ENCODE results near the gene YPEL1. TPM values are rescaled to one million over a fixed set of nuclear protein-coding genes. Genes with fewer than 3 reads are reported as not detected.
A peak's percentile ranks its signal among the peaks of the same experiment; 100 is the strongest.

The YPEL1 gene
- total RNA-seq, 2 experiments from 2014 or later, result 0.99 to 1.2 TPM

DNA sequence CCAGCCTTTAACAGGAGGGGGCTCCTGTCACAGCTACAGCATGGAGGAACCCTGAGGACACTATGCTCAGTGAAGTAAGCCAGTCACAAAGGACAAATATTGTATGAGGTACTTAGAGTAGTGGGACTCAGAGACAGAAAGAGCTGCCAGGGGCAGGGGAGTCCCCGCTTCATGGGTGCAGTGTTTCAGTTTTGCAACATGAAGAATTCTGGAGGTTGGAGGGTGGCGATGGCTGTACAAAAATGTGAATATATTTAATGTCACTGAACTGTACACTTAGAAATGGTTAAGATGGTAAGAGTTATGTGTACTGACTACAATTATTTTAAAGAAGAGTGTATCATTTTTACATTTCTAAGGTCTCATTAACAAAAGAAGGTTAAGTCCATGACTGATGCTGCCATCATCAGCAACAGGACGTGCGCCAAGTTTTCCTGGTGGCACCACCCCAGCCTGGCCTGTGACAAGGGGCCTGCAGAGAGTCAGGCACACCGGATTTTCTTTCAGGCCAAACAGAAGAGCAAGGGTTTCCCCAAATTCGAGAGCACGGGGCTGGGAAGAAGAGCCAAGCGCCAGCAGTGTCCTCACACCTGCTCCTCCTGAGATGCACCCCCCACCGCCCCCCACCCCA, 22.1 kb downstream of the YPEL1 start:
- no peaks in the 10 kb centered on the region for H3K9me3 Mint-ChIP-seq
- TF ChIP-seq, protein P1, sequence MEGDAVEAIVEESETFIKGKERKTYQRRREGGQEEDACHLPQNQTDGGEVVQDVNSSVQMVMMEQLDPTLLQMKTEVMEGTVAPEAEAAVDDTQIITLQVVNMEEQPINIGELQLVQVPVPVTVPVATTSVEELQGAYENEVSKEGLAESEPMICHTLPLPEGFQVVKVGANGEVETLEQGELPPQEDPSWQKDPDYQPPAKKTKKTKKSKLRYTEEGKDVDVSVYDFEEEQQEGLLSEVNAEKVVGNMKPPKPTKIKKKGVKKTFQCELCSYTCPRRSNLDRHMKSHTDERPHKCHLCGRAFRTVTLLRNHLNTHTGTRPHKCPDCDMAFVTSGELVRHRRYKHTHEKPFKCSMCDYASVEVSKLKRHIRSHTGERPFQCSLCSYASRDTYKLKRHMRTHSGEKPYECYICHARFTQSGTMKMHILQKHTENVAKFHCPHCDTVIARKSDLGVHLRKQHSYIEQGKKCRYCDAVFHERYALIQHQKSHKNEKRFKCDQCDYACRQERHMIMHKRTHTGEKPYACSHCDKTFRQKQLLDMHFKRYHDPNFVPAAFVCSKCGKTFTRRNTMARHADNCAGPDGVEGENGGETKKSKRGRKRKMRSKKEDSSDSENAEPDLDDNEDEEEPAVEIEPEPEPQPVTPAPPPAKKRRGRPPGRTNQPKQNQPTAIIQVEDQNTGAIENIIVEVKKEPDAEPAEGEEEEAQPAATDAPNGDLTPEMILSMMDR (IDR thresholded peaks at IDR 0.05), result peak; percentile 59
- H3K4me1 Mint-ChIP-seq (ENCODE audit: low read depth), result peaks cover 7% of the 10 kb centered on the region
- ATAC-seq, result peak; percentile 75
- intact Hi-C loops (cut with micrococcal nuclease), result loop anchor here (2.0 to 5.0 kb wide), 2 partner anchors 224 to 239 kb away; partner anchors contain the start of gene PPM1F
- no peak for DNase-seq
- ChIA-PET CTCF (interaction anchor here (0.5 to 2.3 kb wide), 13 partner anchors 13 to 239 kb away, joined by 3 to 8 read pairs (median 3); partner anchors contain the start of gene PPM1F), POLR2A (no interaction called here)
- no peak overlapping the region for H3K27ac Mint-ChIP-seq
- H3K4me3 Mint-ChIP-seq, result no peak overlapping the region
- H3K36me3 Mint-ChIP-seq (ENCODE audit: low read depth), result no peaks in the 10 kb centered on the region
- no peaks in the 10 kb centered on the region for H3K27me3 Mint-ChIP-seq

DNA sequence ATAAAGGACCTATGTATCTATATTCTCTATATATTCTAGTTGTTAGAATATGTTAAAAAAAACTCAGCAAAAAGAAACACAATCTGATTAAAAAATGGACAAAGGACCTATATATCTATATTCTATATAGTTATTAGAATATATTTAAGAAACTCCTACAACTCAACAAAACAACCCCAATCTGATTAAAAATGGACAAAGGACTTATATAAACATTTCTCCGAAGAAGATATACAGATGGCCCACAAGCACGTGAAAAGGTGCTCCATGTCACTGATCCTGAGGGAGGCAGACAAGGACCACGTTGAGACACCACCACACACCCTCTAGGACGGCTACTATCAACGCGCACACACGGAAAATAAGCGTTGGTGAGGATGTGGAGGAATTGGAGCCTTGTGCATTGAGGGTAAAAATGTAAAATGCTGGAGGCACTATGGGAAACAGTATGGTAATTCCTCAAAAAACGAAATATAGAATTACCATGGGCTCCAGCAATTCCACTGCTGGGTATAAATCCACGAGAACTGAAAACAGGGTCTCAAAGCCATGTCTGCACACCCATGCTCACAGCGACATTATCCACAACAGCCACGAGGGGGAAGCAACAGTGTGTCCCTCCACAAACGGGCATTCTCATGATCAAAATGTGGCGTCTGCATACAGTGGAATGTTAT, 22.7 kb downstream of the YPEL1 start:
- Mint-ChIP-seq H3K27ac (no peak overlapping the region), H3K27me3 (no peaks in the 10 kb centered on the region), H3K4me1 (ENCODE audit: low read depth) (peaks cover 7% of the 10 kb centered on the region), H3K9me3 (no peaks in the 10 kb centered on the region), H3K4me3 (no peak overlapping the region), H3K36me3 (ENCODE audit: low read depth) (no peaks in the 10 kb centered on the region)
- peak; percentile 76 for DNase-seq
- POLR2A ChIA-PET, result no interaction called here
- TF ChIP-seq, protein P1 (IDR thresholded peaks at IDR 0.05), result peak; percentile 92
- intact Hi-C loops (cut with micrococcal nuclease), result loop anchor here (2.0 to 5.0 kb wide), 2 partner anchors 224 to 240 kb away; partner anchors contain the start of gene PPM1F
- ATAC-seq, result peak; percentile 94
- CTCF ChIA-PET, result interaction anchor here (0.7 to 2.3 kb wide), 9 partner anchors 14 to 240 kb away, joined by 3 to 8 read pairs (median 3); partner anchors contain the start of gene PPM1F

DNA sequence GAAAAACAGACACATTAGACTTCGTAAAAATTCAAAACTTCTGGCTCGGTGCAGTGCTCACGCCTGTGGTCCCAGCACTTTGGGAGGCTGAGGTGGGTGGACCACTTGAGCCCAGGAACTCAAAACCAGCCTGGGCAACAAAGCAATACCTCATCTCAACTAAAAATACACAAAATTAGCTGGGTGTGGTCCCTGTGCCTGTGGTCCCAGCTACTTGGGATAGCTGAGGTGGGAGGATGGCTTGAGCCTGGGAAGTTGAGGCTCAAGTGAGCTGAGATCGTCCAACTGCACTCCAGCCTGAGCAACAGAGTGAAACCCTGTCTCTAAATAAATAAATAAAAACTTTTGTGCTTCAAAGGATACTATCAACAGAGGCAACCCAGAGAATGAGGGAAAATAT, 23.7 kb downstream of the YPEL1 start:
- no peak for DNase-seq
- intact Hi-C loops (cut with micrococcal nuclease), result loop anchor here (2.0 to 5.0 kb wide), 2 partner anchors 225 to 241 kb away; partner anchors contain the start of gene PPM1F
- H3K9me3 Mint-ChIP-seq, result no peaks in the 10 kb centered on the region
- no peak overlapping the region for H3K27ac Mint-ChIP-seq
- ChIA-PET POLR2A (no interaction called here), CTCF (interaction anchor here (1.5 kb wide), 1 partner anchor 226 kb away, joined by 3 read pairs; no protein-coding TSS in a partner anchor)
- H3K27me3 Mint-ChIP-seq, result no peaks in the 10 kb centered on the region
- no peak overlapping the region for H3K4me3 Mint-ChIP-seq
- H3K36me3 Mint-ChIP-seq (ENCODE audit: low read depth), result no peaks in the 10 kb centered on the region
- H3K4me1 Mint-ChIP-seq (ENCODE audit: low read depth), result peaks cover 7% of the 10 kb centered on the region
- no peak for ATAC-seq
- TF ChIP-seq, protein P1 (IDR thresholded peaks at IDR 0.05), result no peak

DNA sequence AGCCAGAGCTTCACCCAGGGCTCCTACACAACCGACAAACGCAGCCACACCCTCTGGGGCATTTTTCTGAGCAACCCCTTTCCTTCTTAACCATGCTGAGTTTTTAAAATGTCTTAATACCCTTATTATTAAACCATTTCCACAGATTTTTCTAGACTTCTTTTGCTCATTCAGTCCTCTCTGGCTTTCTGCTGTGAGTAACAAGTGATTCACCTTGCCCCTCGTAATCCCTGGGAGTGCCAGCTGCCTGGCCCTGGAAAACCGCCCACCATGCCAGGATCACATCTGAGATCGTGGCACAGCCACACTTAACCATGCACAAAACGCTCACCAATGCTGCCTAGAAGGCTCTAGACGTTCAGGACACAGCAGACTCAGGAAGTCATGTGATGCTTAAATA, 25.4 kb downstream of the YPEL1 start:
- POLR2A ChIA-PET, result no interaction called here
- Mint-ChIP-seq H3K4me3 (no peak overlapping the region), H3K36me3 (ENCODE audit: low read depth) (no peaks in the 10 kb centered on the region), H3K27me3 (no peaks in the 10 kb centered on the region), H3K4me1 (ENCODE audit: low read depth) (peaks cover 7% of the 10 kb centered on the region), H3K27ac (no peak overlapping the region), H3K9me3 (no peaks in the 10 kb centered on the region)
- ATAC-seq (no peak), DNase-seq (no peak)
- TF ChIP-seq, protein P1 (IDR thresholded peaks at IDR 0.05), result no peak
- CTCF ChIA-PET, result interaction anchor here (0.7 to 1.6 kb wide), 2 partner anchors 9 to 19 kb away, joined by 3 to 5 read pairs; no protein-coding TSS in a partner anchor
- intact Hi-C loops (cut with micrococcal nuclease), result loop anchor here (5.0 kb wide), 1 partner anchor 227 kb away; no protein-coding TSS in a partner anchor

Data from activated CD8-positive, alpha-beta T cell treated with anti-CD3 and anti-CD28 coated beads for 36 hours (primary cell).